WERI-Rb-1 (cell line): ENCODE results near the gene KCNA10.
A peak's percentile ranks its signal among the peaks of the same experiment; 100 is the strongest.

ENCODE experiments used
- DNase-seq: peaks from one replicate; pipeline ENCODE4 v3.0.0-alpha.2; 2020
- H3K27ac ChIP-seq: fragments of 250-450 bp; sonication (Bioruptor Pico); 2 replicates; pipeline ENCODE4 v1.5.1; 2020; ENCODE audit warnings: mild to moderate bottlenecking, moderate library complexity
- H3K27me3 ChIP-seq: fragments of 250-450 bp; sonication (Bioruptor Pico); 2 replicates; pipeline ENCODE4 v1.5.1; 2021; ENCODE audit warnings: mild to moderate bottlenecking, low read depth, moderate library complexity; ENCODE audit not compliant: insufficient read depth, severe bottlenecking
- H3K36me3 ChIP-seq: fragments of 250-450 bp; sonication (Bioruptor Pico); 2 replicates; pipeline ENCODE4 v1.5.1; 2020; ENCODE audit warnings: mild to moderate bottlenecking, moderate library complexity
- H3K4me3 ChIP-seq: 2 replicates; pipeline ENCODE4 v1.5.1; 2011; ENCODE audit warnings: low read depth, mild to moderate bottlenecking, control low read depth, low read length
- H3K9me3 ChIP-seq: fragments of 250-450 bp; sonication (Bioruptor Pico); 2 replicates; pipeline ENCODE4 v1.5.1; 2021; ENCODE audit warnings: mild to moderate bottlenecking, moderate library complexity; ENCODE audit not compliant: severe bottlenecking
- CTCF ChIP-seq: IDR thresholded peaks from 2 replicates; pipeline ENCODE4 v1.5.1; 2011; ENCODE audit warnings: low read depth, mild to moderate bottlenecking, control low read depth, inconsistent platforms, low read length

The KCNA10 gene

GRCh38 chr1:110475362-110476027, 43.5 kb downstream of the KCNA10 start:
- H3K36me3 ChIP-seq, result no peaks in the 10 kb centered on the region
- no peak overlapping the region for H3K27ac ChIP-seq
- H3K4me3 ChIP-seq, result no peak overlapping the region
- no peaks in the 10 kb centered on the region for H3K9me3 ChIP-seq
- H3K27me3 ChIP-seq, result no peaks in the 10 kb centered on the region
- no peak for DNase-seq
- no peak for TF ChIP-seq CTCF

- H3K4me3 ChIP-seq, result no peak overlapping the region
- no peak for DNase-seq
- no peak for TF ChIP-seq CTCF
- H3K27me3 ChIP-seq, result no peaks in the 10 kb centered on the region
- H3K9me3 ChIP-seq, result no peaks in the 10 kb centered on the region
- no peaks in the 10 kb centered on the region for H3K36me3 ChIP-seq
- no peak overlapping the region for H3K27ac ChIP-seq
Measured at GRCh38 chr1:110474444-110474843, 44.5 kb downstream of the KCNA10 start.

GRCh38 chr1:110472546-110472945, 46.4 kb downstream of the KCNA10 start:
- H3K36me3 ChIP-seq, result no peaks in the 10 kb centered on the region
- no peaks in the 10 kb centered on the region for H3K27me3 ChIP-seq
- H3K4me3 ChIP-seq, result no peak overlapping the region
- H3K9me3 ChIP-seq, result no peaks in the 10 kb centered on the region
- no peak for TF ChIP-seq CTCF
- no peak overlapping the region for H3K27ac ChIP-seq
- DNase-seq, result no peak

GRCh38 chr1:110471131-110471530, 47.8 kb downstream of the KCNA10 start:
- peak; percentile 17; the same call in 1 of the 2 replicates for TF ChIP-seq CTCF
- Histone ChIP-seq H3K27ac (no peak overlapping the region), H3K27me3 (no peaks in the 10 kb centered on the region), H3K36me3 (no peaks in the 10 kb centered on the region), H3K9me3 (no peaks in the 10 kb centered on the region), H3K4me3 (no peak overlapping the region)
- no peak for DNase-seq
